Sigmoid colon (tissue), 7 donors: Measurements from ENCODE around the gene CAPSL. TPM values are rescaled to one million over a fixed set of nuclear protein-coding genes. Genes with fewer than 3 reads are reported as not detected.
A peak's percentile ranks its signal among the peaks of the same experiment; 100 is the strongest.

ENCODE experiments used
- DNase-seq: peaks from one replicate; pipeline ENCODE4 v3.0.0-alpha.2; 2019
- H3K27ac ChIP-seq, 4 donors: fragments of 200-600 bp; sonication (generic); one replicate each; pipeline ENCODE4 v1.5.1; 2016 to 2019; ENCODE audit warnings: mild to moderate bottlenecking in 1 of 4
- H3K27me3 ChIP-seq, 3 donors: fragments of 200-600 bp; sonication (generic); one replicate each; pipeline ENCODE4 v1.5.1; 2019; ENCODE audit warnings: mild to moderate bottlenecking in 1 of 3
- H3K36me3 ChIP-seq, 4 donors: fragments of 200-600 bp; sonication (generic); one replicate each; pipeline ENCODE4 v1.5.1; 2016 to 2019
- H3K4me1 ChIP-seq, 4 donors: fragments of 200-600 bp; sonication (generic); one replicate each; pipeline ENCODE4 v1.5.1; 2017 to 2019
- H3K4me3 ChIP-seq, 4 donors: fragments of 200-600 bp; sonication (generic); one replicate each; pipeline ENCODE4 v1.5.1; 2017 to 2019; ENCODE audit warnings: mild to moderate bottlenecking in 2 of 4, moderate library complexity in 1 of 4
- H3K9me3 ChIP-seq, 4 donors: fragments of 200-600 bp in 3 of 4; sonication (generic) in 3 of 4; one replicate each; pipeline versions ENCODE4 v1.5.1 to v1.6.1; 2013 to 2019
- EP300 ChIP-seq, 4 donors: sonication (generic); formaldehyde crosslinking; IDR thresholded peaks; one replicate each; pipeline ENCODE4 v1.6.1; 2017; ENCODE audit warnings: antibody characterized with exemption in 4 of 4
- POLR2A ChIP-seq, 2 donors: fragments of 450-650 bp; IDR thresholded peaks; one replicate each; pipeline ENCODE4 v1.6.1; 2016; ENCODE audit warnings: antibody characterized with exemption in 2 of 2, mild to moderate bottlenecking in 2 of 2, moderate library complexity in 2 of 2
- POLR2AphosphoS5 ChIP-seq, 4 donors: sonication (generic); formaldehyde crosslinking; IDR thresholded peaks; one replicate each; pipeline ENCODE4 v1.6.1; 2017; ENCODE audit warnings: antibody characterized with exemption in 4 of 4
- WGBS, 2 donors: extraction: QIAGEN DNeasy Blood & Tissue Kit; methylation state at CpG; one replicate each; pipeline ENCODE4 v1.1.7; 2013; 5-methylcytosine and 5-hydroxymethylcytosine counted together
- intact Hi-C: fragments of 100-400 bp; cut with DNase I; formaldehyde crosslinking; loops from one replicate; pipeline ENCODE4 v1.15.1; 2023
- polyA plus RNA-seq, 3 donors: library from polyadenylated mRNA; stranded (reverse); fragments of 200-250 nt; gene quantifications; one replicate each; pipeline ENCODE4 v1.2.3, GENCODE V29; 2013
- total RNA-seq, 4 donors: library from RNA; depleted of rRNA; stranded (reverse); fragments of >200 nt; gene quantifications; one replicate each; pipeline ENCODE4 v1.1.0, GENCODE V29; 2016
- TF ChIP-seq, protein P1 (sequence below), 4 experiments: fragments of 450-650 bp in 3 of 4; fragments of 200-600 bp in 1 of 4; IDR thresholded peaks; one replicate each; pipeline ENCODE4 v1.5.1; 2016 to 2019; ENCODE audit warnings: antibody characterized with exemption in 4 of 4, mild to moderate bottlenecking in 3 of 4, moderate library complexity in 2 of 4
- donor health status: healthy with polysubstance abuse.
- donor health status: Bipolar disorder and iron deficiency.
- donor health status: healthy.

CAPSL gene
- total and polyA plus RNA-seq, 7 donors = not detected

DNA sequence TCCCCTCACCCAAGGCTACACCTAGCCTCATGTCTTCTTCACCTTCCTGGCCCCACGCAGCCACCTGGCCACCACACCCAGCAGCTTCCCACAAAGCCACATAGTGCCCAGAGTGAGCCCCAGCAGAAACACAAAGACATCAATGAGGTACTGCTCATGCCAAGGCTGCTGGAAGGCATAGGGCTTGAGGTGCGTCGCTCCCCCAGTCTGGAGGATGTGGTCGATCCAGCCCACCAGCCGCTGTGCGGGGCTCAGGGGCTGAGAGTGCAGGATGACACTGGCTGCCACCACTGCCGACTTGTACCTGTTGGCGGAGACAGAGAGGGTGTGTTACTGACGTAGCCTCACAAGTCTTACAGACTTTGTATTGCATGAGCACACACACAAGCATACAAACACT lies 15.8 kb upstream of the CAPSL start:
- 61% methylated on average over 9 of the region's 9 CpGs for WGBS, 2 donors
- no peaks in the 10 kb centered on the region for H3K27me3 ChIP-seq
- no peaks in the 10 kb centered on the region for H3K9me3 ChIP-seq
- no peaks in the 10 kb centered on the region for H3K36me3 ChIP-seq
- TF ChIP-seq, protein P1, sequence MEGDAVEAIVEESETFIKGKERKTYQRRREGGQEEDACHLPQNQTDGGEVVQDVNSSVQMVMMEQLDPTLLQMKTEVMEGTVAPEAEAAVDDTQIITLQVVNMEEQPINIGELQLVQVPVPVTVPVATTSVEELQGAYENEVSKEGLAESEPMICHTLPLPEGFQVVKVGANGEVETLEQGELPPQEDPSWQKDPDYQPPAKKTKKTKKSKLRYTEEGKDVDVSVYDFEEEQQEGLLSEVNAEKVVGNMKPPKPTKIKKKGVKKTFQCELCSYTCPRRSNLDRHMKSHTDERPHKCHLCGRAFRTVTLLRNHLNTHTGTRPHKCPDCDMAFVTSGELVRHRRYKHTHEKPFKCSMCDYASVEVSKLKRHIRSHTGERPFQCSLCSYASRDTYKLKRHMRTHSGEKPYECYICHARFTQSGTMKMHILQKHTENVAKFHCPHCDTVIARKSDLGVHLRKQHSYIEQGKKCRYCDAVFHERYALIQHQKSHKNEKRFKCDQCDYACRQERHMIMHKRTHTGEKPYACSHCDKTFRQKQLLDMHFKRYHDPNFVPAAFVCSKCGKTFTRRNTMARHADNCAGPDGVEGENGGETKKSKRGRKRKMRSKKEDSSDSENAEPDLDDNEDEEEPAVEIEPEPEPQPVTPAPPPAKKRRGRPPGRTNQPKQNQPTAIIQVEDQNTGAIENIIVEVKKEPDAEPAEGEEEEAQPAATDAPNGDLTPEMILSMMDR (IDR thresholded peaks at IDR 0.05) = no peak
- TF ChIP-seq EP300 (IDR thresholded peaks at IDR 0.05) (no peak), POLR2A (IDR thresholded peaks at IDR 0.05) (no peak), POLR2AphosphoS5 (IDR thresholded peaks at IDR 0.05) (no peak)
- DNase-seq = no peak
- H3K4me3 ChIP-seq = no peak overlapping the region
- H3K4me1 ChIP-seq = no peaks in the 10 kb centered on the region
- intact Hi-C loops = no loop called here
- no peak overlapping the region for H3K27ac ChIP-seq

DNA sequence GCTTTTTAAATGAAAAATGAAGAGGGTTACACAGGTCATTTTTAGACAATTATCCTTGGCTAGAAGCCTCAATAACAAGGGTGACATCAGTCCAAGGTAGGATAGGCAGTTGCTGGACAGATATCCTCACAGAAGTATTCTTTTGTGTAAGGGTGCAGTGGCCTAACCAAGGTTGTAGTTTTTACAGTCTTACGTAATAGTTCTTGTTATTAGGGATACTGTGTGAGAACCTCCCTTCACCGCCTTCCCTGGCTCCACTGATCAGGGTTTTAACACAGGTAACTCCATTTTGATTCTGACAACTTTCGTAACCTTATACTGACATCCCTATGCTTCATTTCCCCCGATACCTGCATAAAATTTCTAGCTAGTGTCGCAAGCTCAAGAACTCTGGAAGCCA lies 8.7 kb upstream of the CAPSL start:
- WGBS, 2 donors = 75 to 77% methylated on average over 5 of the region's 5 CpGs
- H3K4me1 ChIP-seq = no peaks in the 10 kb centered on the region
- no peak overlapping the region for H3K4me3 ChIP-seq
- H3K36me3 ChIP-seq = no peaks in the 10 kb centered on the region
- DNase-seq = no peak
- H3K27me3 ChIP-seq = no peaks in the 10 kb centered on the region
- no peak overlapping the region for H3K27ac ChIP-seq
- H3K9me3 ChIP-seq = no peaks in the 10 kb centered on the region
- intact Hi-C loops = no loop called here
- TF ChIP-seq, protein P1 (IDR thresholded peaks at IDR 0.05) = no peak
- TF ChIP-seq EP300 (IDR thresholded peaks at IDR 0.05) (no peak), POLR2AphosphoS5 (IDR thresholded peaks at IDR 0.05) (no peak), POLR2A (IDR thresholded peaks at IDR 0.05) (no peak)

DNA sequence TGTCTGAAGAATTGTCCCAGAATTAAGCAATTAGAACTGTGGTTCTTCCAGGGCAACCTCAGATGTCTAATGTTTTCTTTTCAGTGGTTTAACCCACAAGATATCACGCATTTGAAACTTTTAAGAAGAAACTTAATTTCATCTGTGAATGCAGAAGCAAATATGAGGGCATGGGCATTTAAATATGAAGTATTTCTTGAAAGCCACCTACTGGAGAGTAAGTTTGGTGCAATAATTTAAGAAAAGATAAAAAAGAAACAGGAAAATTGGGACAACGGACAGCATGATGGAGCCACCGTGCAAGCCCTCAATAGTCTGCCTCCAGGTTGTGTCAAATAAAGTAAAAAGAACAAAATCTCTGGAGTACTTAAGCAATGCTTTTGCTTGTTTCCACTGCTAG lies 1.2 kb upstream of the CAPSL start:
- intact Hi-C loops = no loop called here
- peaks cover 0 to 4% (median 0%) of the 10 kb centered on the region in 4 donors for H3K4me1 ChIP-seq
- no peaks in the 10 kb centered on the region for H3K36me3 ChIP-seq
- WGBS, 2 donors = 78 to 79% methylated on average over 3 of the region's 3 CpGs
- H3K27ac ChIP-seq = no peak overlapping the region
- no peak for DNase-seq
- H3K9me3 ChIP-seq = no peaks in the 10 kb centered on the region
- TF ChIP-seq EP300 (IDR thresholded peaks at IDR 0.05) (no peak), POLR2A (IDR thresholded peaks at IDR 0.05) (no peak), POLR2AphosphoS5 (IDR thresholded peaks at IDR 0.05) (no peak)
- TF ChIP-seq, protein P1 (IDR thresholded peaks at IDR 0.05) = no peak
- no peak overlapping the region for H3K4me3 ChIP-seq
- no peaks in the 10 kb centered on the region for H3K27me3 ChIP-seq

DNA sequence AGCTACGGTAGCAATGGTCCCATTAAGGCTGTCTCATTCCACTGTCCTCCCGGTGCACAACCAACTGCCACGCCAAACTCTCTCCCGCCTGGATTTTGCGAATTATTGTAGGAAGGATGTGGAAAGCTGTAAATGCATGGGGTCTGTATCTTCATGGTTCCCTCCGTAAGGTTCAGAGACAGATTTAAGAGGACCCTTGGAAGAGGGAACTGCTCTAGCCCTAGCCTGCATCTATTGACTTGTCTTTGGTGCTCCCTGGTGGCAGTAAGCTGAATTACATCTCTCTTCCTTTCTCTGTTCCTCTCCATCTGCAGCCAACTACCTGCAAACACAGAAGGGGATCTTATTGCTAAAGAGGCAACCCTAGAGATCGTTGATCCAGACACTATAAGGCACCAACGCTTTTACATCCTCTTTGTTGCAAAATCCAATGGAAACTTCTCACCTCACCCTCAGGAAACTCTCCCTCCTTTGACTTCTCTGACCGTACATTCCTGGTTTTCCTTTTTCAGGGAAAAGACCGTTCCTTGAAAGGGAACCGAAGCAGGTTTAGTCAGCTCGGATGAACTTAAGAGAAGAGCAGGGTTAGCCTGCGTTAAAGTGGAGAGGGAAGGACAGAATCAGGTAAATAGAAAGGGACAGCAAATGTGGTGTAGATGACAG lies 11.9 kb downstream of the CAPSL start:
- TF ChIP-seq EP300 (IDR thresholded peaks at IDR 0.05) = no peak
- TF ChIP-seq, protein P1 (IDR thresholded peaks at IDR 0.05) = peak; percentile 23 to 83 (median 69)
- intact Hi-C loops = loop anchor here (5.0 kb wide), 3 partner anchors 149 to 839 kb away; partner anchors contain the start of gene SPEF2
- H3K9me3 ChIP-seq = no peaks in the 10 kb centered on the region
- WGBS, 2 donors = 42 to 50% methylated on average over 13 of the region's 13 CpGs
- no peak for DNase-seq
- H3K27ac ChIP-seq = no peak overlapping the region
- H3K4me1 ChIP-seq = peaks cover 0 to 7% (median 1%) of the 10 kb centered on the region in 4 donors
- no peaks in the 10 kb centered on the region for H3K36me3 ChIP-seq
- H3K27me3 ChIP-seq = peaks cover 0 to 28% (median 0%) of the 10 kb centered on the region in 3 donors
- no peak overlapping the region for H3K4me3 ChIP-seq
